HG02970 (cell line): ENCODE data around the gene MAGED4.
"Not testable (repeated sequence)": the region's sequence is repeated elsewhere in the genome, so short reads cannot be mapped to it uniquely, and the experiment has no call there.

Source experiments
- ATAC-seq: cut with Tn5 transposase; IDR thresholded peaks from one replicate; pipeline ENCODE4 v1.9.1; 2021; ENCODE audit warnings: mild to moderate bottlenecking, moderate library complexity, moderate number of reproducible peaks; ENCODE audit not compliant: unreplicated experiment, low FRiP score

Gene MAGED4

DNA sequence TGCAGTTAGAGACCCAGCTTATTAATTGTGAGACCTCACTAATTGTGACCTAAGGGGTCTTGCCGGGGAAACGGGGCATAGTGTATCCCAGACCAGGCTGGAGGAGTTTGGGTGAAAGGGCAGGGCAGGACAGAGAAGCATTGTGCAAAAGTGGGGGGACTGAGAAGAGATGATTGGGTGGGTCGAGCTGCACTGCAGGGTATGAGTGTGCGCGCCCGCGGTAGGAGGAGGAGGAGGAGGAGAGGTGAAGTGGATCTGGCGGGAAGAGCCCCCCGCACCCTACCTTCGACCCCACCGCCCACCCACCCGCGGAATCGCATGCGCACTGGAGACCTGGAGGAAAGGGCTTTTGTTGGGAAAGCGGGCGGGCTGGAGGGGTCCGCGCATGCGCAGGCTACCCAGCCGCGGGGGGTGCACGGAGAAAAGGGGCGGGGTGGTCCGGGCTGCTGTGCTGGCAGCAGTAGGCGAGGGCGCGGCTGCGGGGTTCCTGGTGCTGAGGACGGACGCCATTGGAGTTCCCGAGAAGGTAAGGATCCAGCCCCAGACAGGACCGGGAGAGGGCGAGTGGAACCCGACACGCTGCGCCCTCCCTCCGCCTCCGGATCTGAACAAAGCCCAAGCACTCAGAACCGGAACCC lies at the start of gene MAGED4:
TSS of gene MAGED4 (plus strand) at position 449 of the 638 bp plus-strand sequence. CDS start 1,035 bp downstream, outside the sequence.
- ATAC-seq, result not testable (repeated sequence)

DNA sequence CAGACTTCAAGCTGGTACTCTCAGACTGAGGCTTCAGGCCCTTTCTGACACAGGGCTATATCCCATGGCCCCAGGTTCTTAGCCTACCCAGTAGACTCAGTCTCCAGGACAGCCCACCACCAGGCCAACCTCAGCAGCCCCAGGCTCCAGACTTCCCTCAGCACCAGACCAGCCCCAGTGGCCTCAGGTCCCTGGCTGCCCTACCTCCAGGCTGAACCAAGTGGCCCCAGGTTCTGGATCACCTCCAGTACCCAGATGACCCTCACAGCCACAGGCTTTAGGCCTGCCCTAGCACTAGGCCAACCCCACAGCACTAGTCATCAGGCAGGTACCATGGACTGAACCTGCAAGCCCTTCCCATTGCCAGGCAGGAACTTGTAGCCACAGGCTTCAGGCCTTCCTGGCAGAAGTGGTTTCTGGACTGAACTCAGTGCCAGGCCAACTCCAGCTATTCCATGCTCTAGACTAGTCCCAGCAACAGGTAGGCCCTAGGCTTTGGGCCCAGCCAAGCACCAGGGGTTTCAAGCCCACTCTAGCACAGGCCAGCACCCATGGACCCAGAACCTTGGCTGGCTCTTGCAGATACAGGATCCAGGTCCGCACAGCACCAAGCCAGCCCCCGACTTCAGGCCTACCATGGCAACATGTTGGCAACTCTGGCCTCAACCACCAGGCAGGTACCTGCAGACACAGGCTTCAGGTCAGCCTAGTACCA lies 45.7 kb upstream of the MAGED4 start:
- no peak for ATAC-seq

GRCh38 chrX:52139545-52139895 lies 45.2 kb upstream of the MAGED4 start:
- ATAC-seq, result no peak

DNA sequence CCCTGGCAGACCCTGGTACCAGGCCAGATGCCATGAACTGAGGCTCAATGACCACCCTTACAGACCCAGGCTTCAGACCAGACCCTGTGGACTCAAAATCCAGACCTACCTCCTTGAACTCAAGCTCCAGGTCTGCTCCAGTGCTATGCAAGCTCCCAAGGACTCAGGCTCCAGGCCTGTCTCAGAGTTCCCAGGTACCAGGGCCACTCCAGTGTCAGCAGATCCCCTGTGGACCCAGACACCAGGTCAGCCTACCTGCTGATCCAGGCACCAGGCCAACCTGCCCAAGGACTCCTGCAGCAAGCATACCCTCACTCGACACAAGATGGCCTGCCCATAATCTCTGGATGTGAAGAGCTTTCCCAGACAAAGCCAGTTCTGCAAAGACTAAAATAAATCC lies 44.7 kb upstream of the MAGED4 start:
- ATAC-seq, result no peak

DNA sequence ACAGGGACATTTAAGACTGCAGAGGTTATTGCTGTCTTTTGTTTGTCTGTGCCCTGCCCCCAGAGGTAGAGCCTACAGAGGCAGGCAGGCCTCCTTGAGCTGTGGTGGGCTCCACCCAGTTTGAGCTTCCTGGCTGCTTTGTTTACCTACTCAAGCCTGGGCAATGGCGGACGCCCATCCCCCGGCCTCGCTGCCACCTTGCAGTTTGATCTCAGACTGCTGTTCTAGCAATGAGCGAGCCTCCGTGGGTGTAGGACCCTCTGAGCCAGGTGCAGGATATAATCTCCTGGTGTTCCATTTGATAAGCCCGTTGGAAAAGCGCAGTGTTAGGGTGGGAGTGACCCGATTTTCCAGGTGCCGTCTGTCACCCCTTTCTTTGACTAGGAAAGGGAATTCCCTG lies 34.0 kb upstream of the MAGED4 start:
- not testable (repeated sequence) for ATAC-seq

- not testable (repeated sequence) for ATAC-seq
Measured at GRCh38 chrX:52160140-52160539, 24.5 kb upstream of the MAGED4 start.

GRCh38 chrX:52166840-52167239 lies 17.8 kb upstream of the MAGED4 start:
- ATAC-seq, result no peak

GRCh38 chrX:52171055-52171454 lies 13.6 kb upstream of the MAGED4 start:
- not testable (repeated sequence) for ATAC-seq

DNA sequence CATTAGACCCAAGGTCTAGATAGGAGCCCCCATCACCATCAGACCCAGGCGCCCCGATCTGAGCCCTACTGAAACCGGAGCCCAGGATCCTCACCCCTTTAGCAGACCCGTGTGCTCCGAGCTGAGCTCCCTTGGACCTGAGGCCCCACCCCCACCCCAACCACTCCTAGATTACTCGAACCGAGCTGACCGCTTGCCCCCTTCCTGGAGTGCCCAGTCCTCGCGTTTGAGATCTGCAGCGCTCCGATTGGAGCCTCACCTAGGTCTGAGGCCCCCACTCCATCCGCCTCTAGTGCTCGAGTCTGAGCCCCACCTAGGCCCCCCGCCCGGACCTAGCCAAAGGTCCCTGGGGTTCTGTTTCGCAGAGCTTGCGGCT lies 378 bp downstream of the MAGED4 start:
- not testable (repeated sequence) for ATAC-seq

DNA sequence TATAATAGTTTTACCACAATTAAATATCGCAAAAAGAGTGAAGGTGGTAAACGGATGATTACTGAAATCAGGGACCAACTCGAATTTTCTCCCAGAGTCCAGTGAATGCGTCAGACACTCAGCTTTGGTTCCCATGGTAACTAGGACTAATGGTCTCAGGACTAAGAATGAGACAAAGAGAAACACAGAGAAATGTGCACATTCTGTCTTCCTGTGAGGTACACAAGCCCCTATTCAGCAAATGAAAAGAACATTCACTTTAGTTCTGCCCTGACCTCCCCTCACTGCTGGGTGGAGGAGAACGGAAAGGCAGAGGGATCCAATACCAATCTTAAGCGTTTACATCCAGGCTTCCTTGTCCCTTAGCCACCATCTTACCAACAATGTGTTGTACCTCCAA lies 26.7 kb downstream of the MAGED4 start:
- not testable (repeated sequence) for ATAC-seq

DNA sequence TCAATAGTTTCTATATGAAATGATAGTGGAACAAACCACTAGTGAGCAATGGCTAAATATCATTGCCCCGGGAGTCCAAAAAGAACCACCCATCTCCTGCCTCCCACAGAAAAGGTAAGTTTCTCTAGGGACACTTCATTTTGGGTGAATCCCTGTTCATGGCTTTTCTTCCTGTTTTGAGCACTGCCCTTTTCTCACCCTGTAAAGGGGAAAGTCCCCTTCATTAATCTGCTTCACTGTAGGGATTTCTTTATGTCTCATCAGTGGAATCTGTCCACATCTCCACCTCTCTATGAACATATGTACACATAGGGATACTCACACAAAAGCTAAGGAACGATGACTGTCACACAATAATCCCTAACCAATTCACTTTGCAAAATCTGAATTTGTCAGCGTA lies 28.6 kb downstream of the MAGED4 start:
- ATAC-seq, result no peak

- no peak for ATAC-seq
Measured at GRCh38 chrX:52216541-52216940, 31.9 kb downstream of the MAGED4 start.

GRCh38 chrX:52217494-52218160 lies 32.9 kb downstream of the MAGED4 start:
- ATAC-seq, result no peak

DNA sequence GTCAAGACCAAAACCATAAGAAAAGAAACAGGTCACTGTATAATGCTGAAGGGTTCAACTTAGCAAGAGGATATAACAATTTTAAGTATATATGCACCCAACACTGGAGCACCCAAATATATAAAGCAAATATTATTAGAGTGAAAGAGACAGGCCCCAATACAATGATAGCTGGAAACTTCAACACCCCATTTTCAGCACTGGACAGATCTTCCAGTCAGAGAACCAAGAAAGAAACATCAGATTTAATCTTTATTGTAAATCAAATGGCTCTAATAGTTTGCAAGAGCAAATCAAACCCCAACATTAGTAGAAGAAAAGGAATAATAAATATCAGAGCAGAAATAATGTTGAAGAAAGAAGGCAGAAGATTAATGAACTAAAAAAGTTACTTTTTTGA lies 36.2 kb downstream of the MAGED4 start:
- ATAC-seq, result no peak
